K562 (cell line): Measurements from ENCODE around the gene CALM3. TPM values are rescaled to one million over a fixed set of nuclear protein-coding genes. Genes with fewer than 3 reads are reported as not detected.

Experiments
- ATAC-seq: fragments of 200-7000 bp; cut with Tn5 transposase; 3 replicates; pipeline ENCODE4 v1.9.1; 2020; ENCODE audit warnings: moderate library complexity
- BruUV-seq: library from RNA; stranded (reverse); fragments of 400-500 nt; replicated peaks from 2 replicates; lab custom pipeline; 2021; lab: Mats Ljungman, UMichigan
- CTCF ChIA-PET: fragments of 300-600 bp; formaldehyde crosslinking; extraction: SDS; loops from one replicate; lab custom pipeline; 2021; ENCODE audit warnings: low intra/inter-chr PET ratio; lab: Yijun Ruan, JAX
- POLR2A ChIA-PET: fragments of 300-600, 350-650 bp; sonication (Branson Sonifier 250); formaldehyde crosslinking; extraction: SDS; loops from one replicate; lab custom pipeline; 2021; ENCODE audit warnings: antibody characterized with exemption, inconsistent platforms; lab: Yijun Ruan, JAX
- DNase-seq, 4 experiments: peaks; one replicate each; pipeline versions ENCODE4 v3.0.0 to v3.0.0-alpha.2; 2011 to 2018; ENCODE audit warnings: low spot score in 3 of 4, mixed read lengths in 3 of 4; ENCODE audit errors: extremely low read depth in 1 of 4
- FAIRE-seq: peaks from 2 replicates; lab custom pipeline; 2011; peaks lifted over from hg19 to GRCh38; lab: Jason Lieb, UNC
- H2AFZ ChIP-seq: 2 replicates; pipeline ENCODE4 v1.6.0; 2011; ENCODE audit warnings: low read depth, low read length, control low read depth, inconsistent platforms
- H3K27ac ChIP-seq: fragments of 200-600 bp; 3 replicates; pipeline ENCODE4 v1.8.0; 2011; ENCODE audit warnings: low read depth, mild to moderate bottlenecking, control low read depth, inconsistent platforms, low read length, moderate library complexity, mixed read lengths; ENCODE audit errors: extremely low read depth
- H3K27me3 ChIP-seq, 2 experiments: fragments of 300-600 bp in 1 of 2; 2 replicates in 1 of 2; 3 replicates in 1 of 2; pipeline versions ENCODE4 v1.6.0 to v1.8.0; 2011; ENCODE audit warnings: inconsistent platforms in 2 of 2, low read length in 2 of 2, mild to moderate bottlenecking in 1 of 2, mixed read lengths in 1 of 2, moderate library complexity in 1 of 2; ENCODE audit not compliant: control insufficient read depth in 2 of 2, insufficient read depth in 2 of 2
- H3K36me3 ChIP-seq: fragments of 300-600 bp; 3 replicates; pipeline ENCODE4 v1.8.0; 2011; ENCODE audit warnings: mild to moderate bottlenecking, low read length, inconsistent platforms; ENCODE audit not compliant: control insufficient read depth, insufficient read depth
- H3K4me1 ChIP-seq, 2 experiments: fragments of 200-600 bp in 1 of 2; replicated peaks in 1 of 2; 2 replicates in 1 of 2; 3 replicates in 1 of 2; pipeline versions ENCODE4 v1.5.1 to v1.8.0; 2011; ENCODE audit warnings: inconsistent platforms in 2 of 2, low read length in 2 of 2, mild to moderate bottlenecking in 1 of 2, mixed read lengths in 1 of 2, moderate library complexity in 1 of 2; ENCODE audit not compliant: control insufficient read depth in 2 of 2, insufficient read depth in 2 of 2
- H3K4me2 ChIP-seq: 2 replicates; pipeline ENCODE4 v1.6.1; 2011; ENCODE audit warnings: low read length, control low read depth, inconsistent platforms, mixed read lengths; ENCODE audit not compliant: insufficient read depth
- H3K4me3 ChIP-seq: fragments of 200-600 bp; sonication (generic), shearing (Covaris generic); 2 replicates; pipeline ENCODE4 v1.5.1; 2016; ENCODE audit warnings: control low read depth, inconsistent platforms
- H3K79me2 ChIP-seq: fragments of 200-600 bp; 3 replicates; pipeline ENCODE4 v1.8.0; 2011; ENCODE audit warnings: low read length, inconsistent platforms; ENCODE audit not compliant: control insufficient read depth, insufficient read depth
- H3K9ac ChIP-seq, 2 experiments: 2 replicates each; pipeline versions ENCODE4 v1.6.0 to v1.6.1; 2011; ENCODE audit warnings: low read depth in 2 of 2, low read length in 2 of 2, control low read depth in 1 of 2, inconsistent platforms in 1 of 2, mild to moderate bottlenecking in 1 of 2, mixed read lengths in 1 of 2; ENCODE audit not compliant: insufficient read depth in 1 of 2
- H3K9me1 ChIP-seq: one replicate; pipeline ENCODE4 v1.6.0; 2011; ENCODE audit warnings: inconsistent platforms, mild to moderate bottlenecking, low read length, moderate library complexity; ENCODE audit not compliant: control insufficient read depth, insufficient read depth
- H3K9me3 ChIP-seq: replicated peaks from 2 replicates; pipeline ENCODE4 v1.5.1; 2011; ENCODE audit warnings: low read depth, low read length, inconsistent platforms; ENCODE audit not compliant: control insufficient read depth, insufficient read depth
- H4K20me1 ChIP-seq: replicated peaks from 2 replicates; pipeline ENCODE4 v1.6.1; 2011; ENCODE audit warnings: low read length, inconsistent platforms, mixed read lengths; ENCODE audit not compliant: control insufficient read depth, insufficient read depth
- BCL6 ChIP-seq: fragments of 250-450 bp; sonication (Bioruptor Pico); IDR thresholded peaks from 2 replicates; pipeline ENCODE4 v1.4.0; 2020
- CSDE1 ChIP-seq, 2 experiments: fragments of 450-650 bp; IDR thresholded peaks; 2 replicates each; pipeline ENCODE4 v1.6.1; 2016; ENCODE audit warnings: mild to moderate bottlenecking in 1 of 2
- EHMT2 ChIP-seq: fragments of 450-650 bp; IDR thresholded peaks from 2 replicates; pipeline ENCODE4 v1.6.1; 2018; ENCODE audit warnings: antibody characterized with exemption
- ETS2 ChIP-seq: IDR thresholded peaks from 2 replicates; pipeline ENCODE4 v1.6.1; 2016; ENCODE audit warnings: borderline replicate concordance, missing genetic modification characterization, mild to moderate bottlenecking, moderate library complexity, missing compliant biosample characterization; ENCODE audit not compliant: poor library complexity, severe bottlenecking
- GABPB2 ChIP-seq: fragments of 250-450 bp; sonication (Bioruptor Pico); conservative IDR thresholded peaks from 2 replicates; pipeline ENCODE4 v1.5.1; 2021; ENCODE audit warnings: mild to moderate bottlenecking
- HSF4 ChIP-seq: fragments of 250-450 bp; sonication (Bioruptor Pico); IDR thresholded peaks from 2 replicates; pipeline ENCODE4 v2.1.2; 2022; ENCODE audit warnings: mild to moderate bottlenecking, moderate library complexity, borderline replicate concordance
- MAZ ChIP-seq, 2 experiments: fragments of 450-650 bp in 1 of 2; sonication (generic) in 1 of 2; formaldehyde crosslinking; IDR thresholded peaks in 1 of 2; conservative IDR thresholded peaks in 1 of 2; 2 replicates each; pipeline versions ENCODE4 v1.4.0 to v1.5.0; 2020; ENCODE audit warnings: mild to moderate bottlenecking in 1 of 2, missing genetic modification reagents in 1 of 2
- MEF2D ChIP-seq: conservative IDR thresholded peaks from 2 replicates; pipeline ENCODE4 v1.6.1; 2016; ENCODE audit warnings: low read depth, missing genetic modification characterization, missing compliant biosample characterization
- NCOA1 ChIP-seq: fragments of 450-650 bp; IDR thresholded peaks from 2 replicates; pipeline ENCODE4 v1.6.1; 2016; ENCODE audit warnings: low read depth
- PTTG1 ChIP-seq: fragments of 450-650 bp; IDR thresholded peaks from 2 replicates; pipeline ENCODE4 v1.6.1; 2016; ENCODE audit warnings: low read depth, mild to moderate bottlenecking, missing genetic modification characterization, missing compliant biosample characterization
- RBM25 ChIP-seq: fragments of 200-400 bp; formaldehyde crosslinking; IDR thresholded peaks from 2 replicates; pipeline ENCODE4 v1.6.1; 2018; ENCODE audit warnings: low read length, low read depth, moderate library complexity; ENCODE audit not compliant: severe bottlenecking
- SMARCA5 ChIP-seq: fragments of 450-650 bp; IDR thresholded peaks from 2 replicates; pipeline ENCODE4 v1.6.1; 2016
- SP1 ChIP-seq: sonication (generic); formaldehyde crosslinking; IDR thresholded peaks from 2 replicates; pipeline ENCODE4 v1.8.1; 2022; ENCODE audit warnings: mild to moderate bottlenecking, missing genetic modification reagents
- SRSF1 ChIP-seq: fragments of 200-400 bp; formaldehyde crosslinking; IDR thresholded peaks from 2 replicates; pipeline ENCODE4 v1.6.1; 2017; ENCODE audit warnings: mild to moderate bottlenecking, low read depth, low read length, moderate library complexity
- TCF3 ChIP-seq: sonication (generic); formaldehyde crosslinking; IDR thresholded peaks from 2 replicates; pipeline ENCODE4 v1.4.0; 2020; ENCODE audit warnings: mild to moderate bottlenecking, missing genetic modification reagents
- TFAM ChIP-seq: fragments of 250-450 bp; sonication (Bioruptor Pico); conservative IDR thresholded peaks from 2 replicates; pipeline ENCODE4 v1.5.0; 2021; ENCODE audit warnings: mild to moderate bottlenecking, moderate library complexity
- THRAP3 ChIP-seq: fragments of 450-650 bp; IDR thresholded peaks from 2 replicates; pipeline ENCODE4 v1.6.1; 2016; ENCODE audit warnings: mild to moderate bottlenecking, inconsistent platforms, borderline replicate concordance
- ZFP36 ChIP-seq: fragments of 150-350 bp; IDR thresholded peaks from 2 replicates; pipeline ENCODE4 v1.6.1; 2018; ENCODE audit warnings: low read length, low read depth; ENCODE audit not compliant: partially characterized antibody
- ZNF347 ChIP-seq: fragments of 450-650 bp; formaldehyde crosslinking; IDR thresholded peaks from 2 replicates; pipeline ENCODE4 v1.4.0; 2020; ENCODE audit warnings: low read depth, mild to moderate bottlenecking, moderate library complexity
- ZNF668 ChIP-seq: fragments of 250-450 bp; sonication (Bioruptor Pico); IDR thresholded peaks from 2 replicates; pipeline ENCODE4 v1.8.0; 2022; ENCODE audit warnings: mild to moderate bottlenecking, inconsistent platforms
- ZSCAN29 ChIP-seq: fragments of 450-650 bp; IDR thresholded peaks from 2 replicates; pipeline ENCODE4 v1.6.1; 2017
- WGBS: fragments of 100-300 bp; shearing (Covaris generic); methylation state at CpG from one replicate; pipeline ENCODE4 v1.1.6; 2016; ENCODE audit warnings: low coverage, mixed read lengths; ENCODE audit not compliant: insufficient coverage; ENCODE audit errors: missing lambda C conversion rate; 5-methylcytosine and 5-hydroxymethylcytosine counted together
- in situ Hi-C: fragments of 300-500 bp; cut with MboI; formaldehyde crosslinking; loops from 4 replicates; pipeline ENCODE4 v1.15.0; 2018; ENCODE audit warnings: inconsistent platforms, mixed read lengths
- intact Hi-C: fragments of 100-400 bp; cut with micrococcal nuclease; formaldehyde crosslinking; loops from 2 replicates; pipeline ENCODE4 v1.14.2; 2022
- polyA plus RNA-seq, 8 experiments: library from polyadenylated mRNA; depleted of rRNA in 4 of 8; stranded (reverse) in 5 of 8; unstranded in 3 of 8; fragments of >200 nt; fragmentation: Nextera tagmentation in 2 of 8; fragmentation: Illumina TruSeq in 1 of 8; extraction: Ambion mirVana in 2 of 8; extraction: Trizol in 1 of 8; gene quantifications; 2 replicates each; pipeline versions ENCODE4 v1.2.1 to v1.2.3, GENCODE V29; 2011 to 2014; ENCODE audit warnings: inconsistent platforms in 1 of 8, missing spikeins in 1 of 8
- total RNA-seq, 7 experiments: library from RNA; depleted of rRNA in 6 of 7; stranded (reverse); fragments of >200 nt in 6 of 7; fragmentation: Illumina TruSeq in 2 of 7; extraction: Trizol in 2 of 7; gene quantifications; 2 replicates each; pipeline versions ENCODE4 v1.2.1 to v1.2.3, GENCODE V29; 2011 to 2021; ENCODE audit warnings: low replicate concordance in 1 of 7
- TF ChIP-seq, protein P1 (sequence below): sonication (generic); formaldehyde crosslinking; IDR thresholded peaks from 2 replicates; pipeline ENCODE4 v1.8.1; 2023; ENCODE audit warnings: missing genetic modification reagents, mild to moderate bottlenecking, borderline replicate concordance

The CALM3 gene
- total and polyA plus RNA-seq, 9 of the 15 experiments (the other 6 are each of a cell fraction or from before 2014, with no cell fraction given) = 34.6 to 350 (median 156) TPM

DNA sequence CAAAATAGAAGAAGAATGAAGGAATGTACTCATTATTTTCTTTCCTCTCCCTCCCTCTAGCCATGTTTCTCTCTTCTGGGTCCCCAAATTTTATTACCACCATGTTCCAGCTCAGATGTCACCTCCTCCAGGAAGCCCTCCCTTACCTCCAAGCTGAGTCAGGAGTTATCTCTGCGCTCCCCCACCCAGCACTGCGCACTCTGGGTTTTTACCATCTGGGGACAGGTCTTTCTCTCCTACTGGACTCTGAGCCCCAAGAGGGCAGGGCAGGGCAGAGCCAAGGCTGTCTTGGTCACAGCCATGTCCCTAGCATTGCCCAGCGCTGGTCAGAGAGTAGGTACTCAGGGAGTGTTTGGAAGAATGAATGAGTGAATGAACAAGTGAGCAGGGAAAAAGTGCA is 32.0 kb downstream of the CALM3 start:
- Histone ChIP-seq H3K27me3 (no peaks in the 10 kb centered on the region), H3K36me3 (no peaks in the 10 kb centered on the region), H3K4me1 (peaks cover 41 to 72% of the 10 kb centered on the region in 2 experiments), H3K27ac (no peak overlapping the region), H3K4me2 (peak overlapping the region; percentile 88), H3K4me3 (peak overlapping the region; percentile 30; the same call in 1 of the 2 replicates), H3K79me2 (no peaks in the 10 kb centered on the region), H3K9me3 (no peaks in the 10 kb centered on the region), H3K9me1 (no peaks in the 10 kb centered on the region), H4K20me1 (no peaks in the 10 kb centered on the region), H3K9ac (peak overlapping the region; percentile 34 to 88; a peak in 3 of 4 replicates), H2AFZ (peak overlapping the region; percentile 58; the same call in 1 of the 2 replicates)
- intact Hi-C loops = loop anchor here (1.0 kb wide), 1 partner anchor 20 kb away; no protein-coding TSS in a partner anchor
- BruUV-seq = no TSS peak
- no peak for ATAC-seq
- no peak for FAIRE-seq
- WGBS = 12% methylated on average over 3 of the region's 3 CpGs
- peak in 1 of 4 experiments; percentile 39 for DNase-seq
- ChIA-PET POLR2A (interaction anchor here (1.0 to 1.5 kb wide), 4 partner anchors 9 to 30 kb away, joined by 3 to 5 read pairs (median 4); partner anchors contain the start of gene PTGIR), CTCF (no interaction called here)
- in situ Hi-C loops = no loop called here
- TF ChIP-seq GABPB2 (CRISPR knock-in tag) (no peak), CSDE1 (IDR thresholded peaks at IDR 0.05) (no peak), TFAM (no peak), ZNF668 (CRISPR knock-in tag) (no peak), MAZ (CRISPR knock-in tag; conservative IDR thresholded peaks at IDR 0.05 in 1 of 2, IDR thresholded peaks at IDR 0.05 in 1 of 2) (no peak), SRSF1 (no peak), ETS2 (no peak), THRAP3 (no peak), TCF3 (CRISPR knock-in tag) (no peak), EHMT2 (no peak), ZNF347 (no peak), MEF2D (tag) (no peak), SP1 (CRISPR knock-in tag) (no peak), ZSCAN29 (no peak), HSF4 (CRISPR knock-in tag) (no peak), PTTG1 (tag) (no peak), ZFP36 (peak; percentile 99), NCOA1 (no peak), RBM25 (peak; percentile 95), SMARCA5 (peak; percentile 92), BCL6 (no peak)
- TF ChIP-seq, protein P1, sequence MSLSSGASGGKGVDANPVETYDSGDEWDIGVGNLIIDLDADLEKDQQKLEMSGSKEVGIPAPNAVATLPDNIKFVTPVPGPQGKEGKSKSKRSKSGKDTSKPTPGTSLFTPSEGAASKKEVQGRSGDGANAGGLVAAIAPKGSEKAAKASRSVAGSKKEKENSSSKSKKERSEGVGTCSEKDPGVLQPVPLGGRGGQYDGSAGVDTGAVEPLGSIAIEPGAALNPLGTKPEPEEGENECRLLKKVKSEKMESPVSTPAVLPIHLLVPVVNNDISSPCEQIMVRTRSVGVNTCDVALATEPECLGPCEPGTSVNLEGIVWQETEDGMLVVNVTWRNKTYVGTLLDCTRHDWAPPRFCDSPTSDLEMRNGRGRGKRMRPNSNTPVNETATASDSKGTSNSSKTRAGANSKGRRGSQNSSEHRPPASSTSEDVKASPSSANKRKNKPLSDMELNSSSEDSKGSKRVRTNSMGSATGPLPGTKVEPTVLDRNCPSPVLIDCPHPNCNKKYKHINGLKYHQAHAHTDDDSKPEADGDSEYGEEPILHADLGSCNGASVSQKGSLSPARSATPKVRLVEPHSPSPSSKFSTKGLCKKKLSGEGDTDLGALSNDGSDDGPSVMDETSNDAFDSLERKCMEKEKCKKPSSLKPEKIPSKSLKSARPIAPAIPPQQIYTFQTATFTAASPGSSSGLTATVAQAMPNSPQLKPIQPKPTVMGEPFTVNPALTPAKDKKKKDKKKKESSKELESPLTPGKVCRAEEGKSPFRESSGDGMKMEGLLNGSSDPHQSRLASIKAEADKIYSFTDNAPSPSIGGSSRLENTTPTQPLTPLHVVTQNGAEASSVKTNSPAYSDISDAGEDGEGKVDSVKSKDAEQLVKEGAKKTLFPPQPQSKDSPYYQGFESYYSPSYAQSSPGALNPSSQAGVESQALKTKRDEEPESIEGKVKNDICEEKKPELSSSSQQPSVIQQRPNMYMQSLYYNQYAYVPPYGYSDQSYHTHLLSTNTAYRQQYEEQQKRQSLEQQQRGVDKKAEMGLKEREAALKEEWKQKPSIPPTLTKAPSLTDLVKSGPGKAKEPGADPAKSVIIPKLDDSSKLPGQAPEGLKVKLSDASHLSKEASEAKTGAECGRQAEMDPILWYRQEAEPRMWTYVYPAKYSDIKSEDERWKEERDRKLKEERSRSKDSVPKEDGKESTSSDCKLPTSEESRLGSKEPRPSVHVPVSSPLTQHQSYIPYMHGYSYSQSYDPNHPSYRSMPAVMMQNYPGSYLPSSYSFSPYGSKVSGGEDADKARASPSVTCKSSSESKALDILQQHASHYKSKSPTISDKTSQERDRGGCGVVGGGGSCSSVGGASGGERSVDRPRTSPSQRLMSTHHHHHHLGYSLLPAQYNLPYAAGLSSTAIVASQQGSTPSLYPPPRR = no peak
